GM12865 (cell line): ENCODE data around the gene CEP72.

Experiments used
- DNase-seq: peaks from one replicate; pipeline ENCODE4 v3.0.0; 2010; ENCODE audit warnings: low read depth
- H3K4me3 ChIP-seq: 2 replicates; pipeline ENCODE4 v1.5.1; 2011; ENCODE audit warnings: mild to moderate bottlenecking, low read depth, low read length, control low read depth
- CTCF ChIP-seq: IDR thresholded peaks from 2 replicates; pipeline ENCODE4 v1.5.1; 2011; ENCODE audit warnings: low read length, control low read depth, low read depth, inconsistent platforms; ENCODE audit not compliant: insufficient read depth; ENCODE audit errors: missing control alignments

Gene CEP72

GRCh38 chr5:664343-664993 is 52.3 kb downstream of the CEP72 start:
- no peak overlapping the region for H3K4me3 ChIP-seq
- DNase-seq = no peak
- no peak for TF ChIP-seq CTCF

- DNase-seq = no peak
- no peak overlapping the region for H3K4me3 ChIP-seq
- TF ChIP-seq CTCF = no peak
Measured at GRCh38 chr5:664994-665360, 52.8 kb downstream of the CEP72 start.

GRCh38 chr5:665541-665955 is 53.4 kb downstream of the CEP72 start:
- TF ChIP-seq CTCF = no peak
- DNase-seq = no peak
- no peak overlapping the region for H3K4me3 ChIP-seq

GRCh38 chr5:665956-666711 is 54.0 kb downstream of the CEP72 start:
- TF ChIP-seq CTCF = no peak
- no peak overlapping the region for H3K4me3 ChIP-seq
- no peak for DNase-seq

- DNase-seq = no peak
- no peak overlapping the region for H3K4me3 ChIP-seq
- TF ChIP-seq CTCF = no peak
Measured at GRCh38 chr5:666816-667498, 54.8 kb downstream of the CEP72 start.

- TF ChIP-seq CTCF = no peak
- no peak for DNase-seq
- no peak overlapping the region for H3K4me3 ChIP-seq
Measured at GRCh38 chr5:668283-668995, 56.3 kb downstream of the CEP72 start.
